ENCODE measurements around the gene HSPA12B. TPM values are rescaled to one million over a fixed set of nuclear protein-coding genes. Genes with fewer than 3 reads are reported as not detected.

The HSPA12B gene
- total RNA-seq, 4 donors from 2014 or later: 7.7 to 58.2 (median 19.3) TPM

DNA sequence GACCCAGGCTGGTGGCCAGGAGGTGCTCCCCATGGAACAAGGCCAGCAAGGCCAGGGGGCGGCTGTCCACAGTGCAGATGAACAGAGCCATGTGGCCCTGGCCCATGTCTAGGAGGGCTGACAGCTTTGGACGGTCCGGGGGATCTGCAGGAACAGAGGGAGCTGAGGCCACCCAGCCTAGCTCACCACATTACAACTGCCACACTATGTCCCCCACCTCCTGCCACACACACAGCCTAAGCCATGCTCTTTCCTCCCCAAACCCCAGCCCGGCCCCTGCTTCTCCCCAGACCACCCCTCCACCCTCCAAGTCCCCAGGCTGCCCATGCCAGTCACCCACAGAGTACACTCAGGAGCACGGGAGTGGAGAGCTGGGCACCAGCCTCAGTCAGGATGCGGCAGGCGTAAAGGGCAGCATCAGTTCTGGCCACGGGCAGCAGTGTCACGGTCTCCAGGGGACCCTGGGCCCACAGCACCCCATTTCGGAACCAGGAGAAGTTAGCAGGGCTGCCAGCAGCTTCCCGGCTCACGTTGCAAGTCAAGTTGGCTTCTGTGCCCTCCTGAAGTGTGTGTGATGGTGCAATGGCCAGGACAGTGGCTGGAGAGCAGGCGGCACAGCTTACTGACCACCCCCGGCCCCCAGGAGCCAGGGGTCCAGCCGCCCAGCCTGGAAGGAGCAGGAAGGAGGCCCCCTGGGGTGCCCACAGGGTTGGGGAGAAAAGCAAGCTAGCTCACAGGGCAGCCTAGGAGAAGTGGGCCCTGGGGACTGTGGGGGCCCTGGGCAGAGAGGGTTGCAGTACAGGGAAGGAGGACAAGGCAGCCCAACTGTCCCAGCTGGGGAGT lies 35.5 kb upstream of the HSPA12B start:
- ATAC-seq (ENCODE audit: low FRiP score): no peak
- TF ChIP-seq, protein P1, sequence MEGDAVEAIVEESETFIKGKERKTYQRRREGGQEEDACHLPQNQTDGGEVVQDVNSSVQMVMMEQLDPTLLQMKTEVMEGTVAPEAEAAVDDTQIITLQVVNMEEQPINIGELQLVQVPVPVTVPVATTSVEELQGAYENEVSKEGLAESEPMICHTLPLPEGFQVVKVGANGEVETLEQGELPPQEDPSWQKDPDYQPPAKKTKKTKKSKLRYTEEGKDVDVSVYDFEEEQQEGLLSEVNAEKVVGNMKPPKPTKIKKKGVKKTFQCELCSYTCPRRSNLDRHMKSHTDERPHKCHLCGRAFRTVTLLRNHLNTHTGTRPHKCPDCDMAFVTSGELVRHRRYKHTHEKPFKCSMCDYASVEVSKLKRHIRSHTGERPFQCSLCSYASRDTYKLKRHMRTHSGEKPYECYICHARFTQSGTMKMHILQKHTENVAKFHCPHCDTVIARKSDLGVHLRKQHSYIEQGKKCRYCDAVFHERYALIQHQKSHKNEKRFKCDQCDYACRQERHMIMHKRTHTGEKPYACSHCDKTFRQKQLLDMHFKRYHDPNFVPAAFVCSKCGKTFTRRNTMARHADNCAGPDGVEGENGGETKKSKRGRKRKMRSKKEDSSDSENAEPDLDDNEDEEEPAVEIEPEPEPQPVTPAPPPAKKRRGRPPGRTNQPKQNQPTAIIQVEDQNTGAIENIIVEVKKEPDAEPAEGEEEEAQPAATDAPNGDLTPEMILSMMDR (IDR thresholded peaks at IDR 0.05): no peak
- DNase-seq (ENCODE audit: low spot score): no peak

DNA sequence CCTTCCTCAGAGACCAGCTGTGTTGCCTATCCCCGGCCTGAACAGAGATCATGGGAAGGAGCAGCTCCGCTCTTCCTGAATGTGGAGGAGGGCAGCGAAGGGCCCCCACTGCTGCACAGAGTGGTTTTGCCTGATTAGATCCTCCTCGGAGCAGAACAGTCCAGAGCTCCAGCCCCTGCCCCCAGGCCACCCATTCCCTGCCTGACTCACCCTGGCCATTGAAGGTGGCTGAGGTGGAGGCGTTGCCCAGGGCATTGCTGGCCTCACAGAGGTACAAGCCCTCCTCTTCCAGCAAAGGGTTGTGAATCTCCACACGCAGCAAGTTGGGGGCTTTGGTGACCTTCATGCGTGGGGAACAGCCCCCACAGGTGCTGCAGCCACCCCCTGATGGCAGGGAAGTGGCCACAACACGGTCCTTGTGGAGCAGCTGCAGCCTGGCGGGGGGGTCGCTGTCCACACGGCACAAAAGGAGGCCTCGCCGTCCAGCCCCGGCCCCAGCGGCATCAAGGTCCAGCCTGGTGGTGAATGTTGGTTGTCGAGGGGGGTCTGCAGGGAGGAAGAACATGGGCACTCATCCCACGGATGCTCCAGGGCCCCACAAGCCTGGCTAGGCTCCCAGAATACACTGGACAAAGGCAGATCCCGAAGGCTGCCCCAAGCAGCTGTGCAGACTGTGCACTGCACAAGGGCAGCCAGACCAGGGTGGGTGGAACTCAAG lies 34.7 kb upstream of the HSPA12B start:
- TF ChIP-seq, protein P1 (IDR thresholded peaks at IDR 0.05): no peak
- ATAC-seq (ENCODE audit: low FRiP score) (no peak), DNase-seq (ENCODE audit: low spot score) (no peak)

DNA sequence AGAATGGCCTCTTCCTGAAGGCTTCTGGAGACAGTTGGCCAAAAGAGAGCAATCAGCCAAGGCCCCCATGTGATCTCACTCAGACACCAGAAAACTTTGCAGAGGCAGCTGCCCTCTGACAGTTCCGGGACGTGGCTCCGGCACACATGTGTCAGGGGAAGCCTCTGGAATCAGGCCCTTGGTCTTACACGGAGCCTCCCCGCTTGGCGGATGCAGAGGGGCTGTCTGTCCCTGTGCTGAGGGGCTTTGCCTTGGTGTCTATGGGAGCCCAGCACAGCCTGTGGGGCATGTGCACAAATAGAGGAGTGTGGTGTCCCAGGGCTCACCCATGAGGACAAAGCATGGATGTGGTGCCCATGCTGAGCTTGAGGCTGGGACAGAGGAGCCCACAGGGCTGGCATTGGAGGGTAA lies 33.9 kb upstream of the HSPA12B start:
- TF ChIP-seq, protein P1 (IDR thresholded peaks at IDR 0.05): no peak
- DNase-seq (ENCODE audit: low spot score) (no peak), ATAC-seq (ENCODE audit: low FRiP score) (no peak)

DNA sequence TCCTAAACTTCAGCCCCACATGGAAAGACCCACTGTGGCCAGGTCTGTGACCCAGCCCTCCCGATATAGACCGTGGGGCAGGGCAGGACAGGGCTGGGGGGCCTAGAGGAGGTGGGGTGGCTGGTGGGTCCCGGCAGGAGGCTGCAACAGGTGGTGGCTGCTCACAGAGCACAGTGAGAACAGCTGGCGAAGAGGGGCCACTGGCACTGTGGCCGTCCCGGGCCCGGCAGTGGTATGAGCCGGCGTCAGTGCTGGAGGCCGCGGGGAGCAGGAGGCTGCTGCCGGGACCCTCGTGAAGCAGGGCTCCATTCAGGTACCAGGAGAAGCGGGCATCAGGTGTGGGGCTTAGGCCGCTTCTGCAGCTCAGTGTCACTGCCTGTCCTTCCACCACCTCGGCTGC lies 33.4 kb upstream of the HSPA12B start:
- no peak for DNase-seq (ENCODE audit: low spot score)
- no peak for ATAC-seq (ENCODE audit: low FRiP score)
- TF ChIP-seq, protein P1 (IDR thresholded peaks at IDR 0.05): no peak

DNA sequence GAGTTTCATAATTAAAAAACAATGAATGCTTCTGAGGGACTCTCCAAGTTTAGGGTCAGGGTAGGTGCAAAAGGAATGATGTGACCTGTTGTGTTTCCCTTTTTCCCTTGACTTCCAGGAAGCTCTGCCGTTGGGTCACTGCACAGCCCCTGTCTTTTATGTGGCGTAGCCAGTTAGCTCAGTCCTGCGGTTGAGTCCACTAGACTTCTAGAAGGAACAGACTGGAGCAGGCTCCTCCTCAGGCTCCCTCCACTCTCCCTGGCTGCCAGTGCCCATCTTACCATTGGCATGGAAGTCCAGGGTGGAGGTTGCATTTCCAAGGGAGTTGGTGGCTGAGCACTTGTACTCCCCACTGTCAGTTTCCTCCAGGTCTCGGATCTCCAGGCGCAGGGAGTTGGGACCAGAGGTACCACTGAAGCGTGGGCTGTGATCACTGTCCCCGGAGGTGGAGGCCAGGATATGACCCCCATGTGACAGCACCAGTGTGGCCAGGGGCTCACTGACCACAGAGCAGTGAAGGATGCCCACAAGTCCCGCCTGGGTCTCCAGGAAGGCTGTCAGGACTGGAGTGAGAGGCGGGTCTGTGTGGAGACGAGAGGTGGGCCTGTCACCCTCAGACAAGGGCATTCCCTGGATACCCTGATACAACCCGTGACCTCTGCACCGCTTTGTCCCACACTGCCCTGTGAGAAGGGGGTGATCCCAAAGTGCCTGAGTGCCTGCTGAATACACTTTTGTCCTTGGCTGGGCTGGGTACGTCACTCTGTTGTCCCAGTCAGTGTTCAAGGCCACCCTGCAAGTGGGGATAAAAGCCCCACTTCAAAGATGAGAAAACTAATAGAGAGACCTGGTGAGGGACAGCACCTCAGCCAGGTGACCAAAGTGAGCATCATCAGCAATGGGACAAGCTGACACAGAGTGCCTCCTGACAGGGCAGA lies 31.2 kb upstream of the HSPA12B start:
- ATAC-seq (ENCODE audit: low FRiP score) (no peak), DNase-seq (ENCODE audit: low spot score) (no peak)
- TF ChIP-seq, protein P1 (IDR thresholded peaks at IDR 0.05): no peak

DNA sequence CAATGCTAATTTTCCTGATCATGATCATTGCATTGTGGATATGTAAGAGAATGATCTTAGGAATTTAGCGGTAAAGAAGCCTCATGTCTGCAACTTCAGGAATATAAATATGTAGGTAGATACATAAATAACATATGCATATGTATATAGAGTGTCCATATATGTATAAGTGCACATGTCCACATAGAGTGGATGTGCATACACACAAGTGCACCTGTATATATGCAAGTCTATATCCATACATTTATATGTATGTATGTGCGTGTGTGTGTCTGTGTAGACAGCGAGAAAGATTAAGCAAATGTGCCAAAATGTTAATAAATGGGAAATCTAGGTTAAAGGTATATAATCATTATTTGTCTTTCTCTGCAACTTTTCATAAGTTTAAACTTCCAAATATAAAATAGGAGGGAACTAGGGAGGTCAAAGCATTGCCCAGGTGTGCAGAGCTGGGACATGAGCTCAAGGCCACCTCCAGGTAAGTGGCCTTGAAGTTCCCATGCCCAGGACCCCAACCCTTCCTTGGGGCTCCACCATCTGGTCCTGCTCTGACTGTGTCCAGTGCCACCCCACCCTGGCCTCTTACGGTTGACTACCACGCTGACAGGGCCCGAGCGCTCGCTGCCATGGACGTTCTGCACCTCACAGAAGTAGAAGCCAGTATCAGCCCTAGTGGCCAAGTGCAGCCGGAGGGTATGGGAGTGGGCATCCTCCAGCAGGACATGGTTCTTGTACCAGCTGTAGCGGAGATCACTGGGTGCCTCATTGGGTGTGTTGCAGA lies 29.7 kb upstream of the HSPA12B start:
- DNase-seq (ENCODE audit: low spot score): no peak
- TF ChIP-seq, protein P1 (IDR thresholded peaks at IDR 0.05): no peak
- ATAC-seq (ENCODE audit: low FRiP score): no peak
